HG02970 (cell line): ENCODE measurements around the gene CFAP65.

Source experiments
- ATAC-seq: cut with Tn5 transposase; IDR thresholded peaks from one replicate; pipeline ENCODE4 v1.9.1; 2021; ENCODE audit warnings: mild to moderate bottlenecking, moderate library complexity, moderate number of reproducible peaks; ENCODE audit not compliant: unreplicated experiment, low FRiP score

Gene CFAP65

DNA sequence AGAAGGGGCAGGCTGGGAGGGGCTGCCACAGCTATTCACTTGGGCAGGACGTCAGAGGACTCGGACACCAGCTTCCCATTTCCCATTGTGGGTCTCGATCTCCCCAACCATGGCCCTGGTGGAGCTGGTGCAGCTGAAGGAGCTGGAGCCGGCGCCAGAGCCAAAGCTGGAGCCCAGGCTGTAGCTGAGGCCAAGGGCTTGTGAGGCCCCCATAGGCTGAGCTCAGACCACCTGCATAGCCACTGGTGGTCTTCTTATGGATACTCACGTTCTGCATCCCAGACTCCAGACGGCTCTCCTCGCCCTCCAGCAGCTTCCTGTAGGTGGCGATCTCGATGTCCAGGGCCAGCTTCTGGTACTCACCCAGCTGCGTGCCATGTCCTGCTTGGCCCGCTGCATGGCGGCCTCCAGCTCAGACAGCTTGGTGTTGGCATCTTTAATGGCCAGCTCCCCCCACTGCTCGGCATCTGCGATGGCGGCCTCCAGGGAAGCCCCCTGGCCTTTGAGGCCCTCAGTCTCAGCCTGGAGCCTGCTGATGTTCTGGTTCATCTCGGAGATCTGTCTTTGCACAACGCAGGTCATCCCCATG is 87.9 kb downstream of the CFAP65 start:
- no peak for ATAC-seq
